Ovary (tissue), 3 donors: ENCODE data around the gene CEP112.

Experiments used
- CTCF ChIP-seq, 3 donors: fragments of 450-650 bp in 2 of 3; fragments of 200-600 bp in 1 of 3; IDR thresholded peaks; one replicate each; pipeline versions ENCODE4 v1.5.1 to v1.8.0; 2016 to 2022; ENCODE audit warnings: antibody characterized with exemption in 3 of 3, mild to moderate bottlenecking in 1 of 3
- EP300 ChIP-seq: sonication (generic); formaldehyde crosslinking; IDR thresholded peaks from one replicate; pipeline ENCODE4 v1.6.1; 2017; ENCODE audit warnings: antibody characterized with exemption
- POLR2A ChIP-seq: fragments of 450-650 bp; IDR thresholded peaks from one replicate; pipeline ENCODE4 v1.6.1; 2017; ENCODE audit warnings: antibody characterized with exemption, mild to moderate bottlenecking, moderate library complexity
- donor health status: DM: no; HTN: no; CAD: no.

GRCh38 chr17:66169839-66170238 lies 22.1 kb downstream of the CEP112 start:
- TF ChIP-seq CTCF (IDR thresholded peaks at IDR 0.05) = no peak
- no peak for TF ChIP-seq POLR2A
- no peak for TF ChIP-seq EP300
